Ishikawa (cell line): Measurements from ENCODE around the gene PANK3.

Experiments used
- CEBPB ChIP-seq: IDR thresholded peaks from 2 replicates; pipeline ENCODE4 v1.6.1; 2012
- CREB1 ChIP-seq: IDR thresholded peaks from 2 replicates; pipeline ENCODE4 v1.6.1; 2012; ENCODE audit warnings: low read depth
- EP300 ChIP-seq: IDR thresholded peaks from 2 replicates; pipeline ENCODE4 v1.6.1; 2012; ENCODE audit warnings: borderline replicate concordance
- FOXM1 ChIP-seq: IDR thresholded peaks from 2 replicates; pipeline ENCODE4 v1.6.1; 2012; ENCODE audit warnings: low read depth, borderline replicate concordance
- NFIC ChIP-seq: IDR thresholded peaks from 2 replicates; pipeline ENCODE4 v1.6.1; 2012
- RAD21 ChIP-seq: IDR thresholded peaks from 2 replicates; pipeline ENCODE4 v1.6.1; 2012; ENCODE audit warnings: low read depth
- TAF1 ChIP-seq: IDR thresholded peaks from 2 replicates; pipeline ENCODE4 v1.6.1; 2012; ENCODE audit warnings: low read depth, mild to moderate bottlenecking
- TCF12 ChIP-seq: IDR thresholded peaks from 2 replicates; pipeline ENCODE4 v1.6.1; 2012; ENCODE audit warnings: low read depth
- TEAD4 ChIP-seq: IDR thresholded peaks from 2 replicates; pipeline ENCODE4 v1.6.1; 2012
- YY1 ChIP-seq: IDR thresholded peaks from 2 replicates; pipeline ENCODE4 v1.6.1; 2012; ENCODE audit warnings: low read depth
- ZBTB7A ChIP-seq: IDR thresholded peaks from 2 replicates; pipeline ENCODE4 v1.6.1; 2012; ENCODE audit warnings: low read depth
- TF ChIP-seq, protein P1 (sequence below): IDR thresholded peaks from 2 replicates; pipeline ENCODE4 v1.6.1; 2012
- TF ChIP-seq, protein P2 (sequence below): IDR thresholded peaks from 2 replicates; pipeline ENCODE4 v1.6.1; 2012; ENCODE audit warnings: low read depth, mild to moderate bottlenecking
- TF ChIP-seq, protein P3 (sequence below): IDR thresholded peaks from 2 replicates; pipeline ENCODE4 v1.6.1; 2012

DNA sequence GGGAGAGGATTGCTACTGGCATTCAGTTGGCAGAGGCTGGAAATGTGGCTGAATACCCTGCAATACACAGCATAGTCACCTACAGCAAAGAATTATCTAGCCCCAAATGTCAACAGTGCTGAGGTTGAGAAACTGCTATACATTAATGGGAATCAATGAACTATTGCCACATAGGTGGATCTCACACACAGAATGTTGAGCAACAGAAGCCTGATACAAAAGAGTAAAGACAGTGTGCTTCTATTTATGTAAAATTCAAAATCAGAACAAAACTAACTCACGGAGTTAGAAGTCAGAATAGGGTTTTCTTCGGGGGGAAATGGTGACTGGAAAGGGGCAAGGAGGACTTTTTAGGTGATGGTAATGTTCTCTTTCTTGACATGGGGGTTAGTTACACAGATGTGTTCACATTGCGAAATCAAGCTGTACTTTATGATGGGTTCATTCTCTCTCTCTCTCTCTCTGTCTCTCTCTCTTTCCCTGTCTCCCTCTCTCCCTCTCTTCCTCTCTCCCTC lies 45.7 kb upstream of the PANK3 start:
- TF ChIP-seq ZBTB7A, result no peak
- no peak for TF ChIP-seq TCF12
- TF ChIP-seq, protein P1, sequence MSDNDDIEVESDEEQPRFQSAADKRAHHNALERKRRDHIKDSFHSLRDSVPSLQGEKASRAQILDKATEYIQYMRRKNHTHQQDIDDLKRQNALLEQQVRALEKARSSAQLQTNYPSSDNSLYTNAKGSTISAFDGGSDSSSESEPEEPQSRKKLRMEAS, result no peak
- TF ChIP-seq EP300, result no peak
- TF ChIP-seq YY1, result no peak
- TF ChIP-seq, protein P2, sequence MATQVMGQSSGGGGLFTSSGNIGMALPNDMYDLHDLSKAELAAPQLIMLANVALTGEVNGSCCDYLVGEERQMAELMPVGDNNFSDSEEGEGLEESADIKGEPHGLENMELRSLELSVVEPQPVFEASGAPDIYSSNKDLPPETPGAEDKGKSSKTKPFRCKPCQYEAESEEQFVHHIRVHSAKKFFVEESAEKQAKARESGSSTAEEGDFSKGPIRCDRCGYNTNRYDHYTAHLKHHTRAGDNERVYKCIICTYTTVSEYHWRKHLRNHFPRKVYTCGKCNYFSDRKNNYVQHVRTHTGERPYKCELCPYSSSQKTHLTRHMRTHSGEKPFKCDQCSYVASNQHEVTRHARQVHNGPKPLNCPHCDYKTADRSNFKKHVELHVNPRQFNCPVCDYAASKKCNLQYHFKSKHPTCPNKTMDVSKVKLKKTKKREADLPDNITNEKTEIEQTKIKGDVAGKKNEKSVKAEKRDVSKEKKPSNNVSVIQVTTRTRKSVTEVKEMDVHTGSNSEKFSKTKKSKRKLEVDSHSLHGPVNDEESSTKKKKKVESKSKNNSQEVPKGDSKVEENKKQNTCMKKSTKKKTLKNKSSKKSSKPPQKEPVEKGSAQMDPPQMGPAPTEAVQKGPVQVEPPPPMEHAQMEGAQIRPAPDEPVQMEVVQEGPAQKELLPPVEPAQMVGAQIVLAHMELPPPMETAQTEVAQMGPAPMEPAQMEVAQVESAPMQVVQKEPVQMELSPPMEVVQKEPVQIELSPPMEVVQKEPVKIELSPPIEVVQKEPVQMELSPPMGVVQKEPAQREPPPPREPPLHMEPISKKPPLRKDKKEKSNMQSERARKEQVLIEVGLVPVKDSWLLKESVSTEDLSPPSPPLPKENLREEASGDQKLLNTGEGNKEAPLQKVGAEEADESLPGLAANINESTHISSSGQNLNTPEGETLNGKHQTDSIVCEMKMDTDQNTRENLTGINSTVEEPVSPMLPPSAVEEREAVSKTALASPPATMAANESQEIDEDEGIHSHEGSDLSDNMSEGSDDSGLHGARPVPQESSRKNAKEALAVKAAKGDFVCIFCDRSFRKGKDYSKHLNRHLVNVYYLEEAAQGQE, result no peak
- TF ChIP-seq TAF1, result no peak
- TF ChIP-seq RAD21, result no peak
- TF ChIP-seq CREB1, result no peak
- no peak for TF ChIP-seq FOXM1
- no peak for TF ChIP-seq NFIC
- TF ChIP-seq CEBPB, result peak; percentile 48; the same call in 1 of the 2 replicates
- TF ChIP-seq, protein P3, sequence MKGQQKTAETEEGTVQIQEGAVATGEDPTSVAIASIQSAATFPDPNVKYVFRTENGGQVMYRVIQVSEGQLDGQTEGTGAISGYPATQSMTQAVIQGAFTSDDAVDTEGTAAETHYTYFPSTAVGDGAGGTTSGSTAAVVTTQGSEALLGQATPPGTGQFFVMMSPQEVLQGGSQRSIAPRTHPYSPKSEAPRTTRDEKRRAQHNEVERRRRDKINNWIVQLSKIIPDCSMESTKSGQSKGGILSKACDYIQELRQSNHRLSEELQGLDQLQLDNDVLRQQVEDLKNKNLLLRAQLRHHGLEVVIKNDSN, result no peak
- no peak for TF ChIP-seq TEAD4
